DMS53 (cell line): ENCODE measurements around the gene NUCB1.

Source experiments
- DNase-seq: peaks from one replicate; lab custom pipeline; 2025; lab: John Stamatoyannopoulos, UW

NUCB1 gene

GRCh38 chr19:48934837-48935236 lies 34.7 kb downstream of the NUCB1 start:
- no peak for DNase-seq

DNA sequence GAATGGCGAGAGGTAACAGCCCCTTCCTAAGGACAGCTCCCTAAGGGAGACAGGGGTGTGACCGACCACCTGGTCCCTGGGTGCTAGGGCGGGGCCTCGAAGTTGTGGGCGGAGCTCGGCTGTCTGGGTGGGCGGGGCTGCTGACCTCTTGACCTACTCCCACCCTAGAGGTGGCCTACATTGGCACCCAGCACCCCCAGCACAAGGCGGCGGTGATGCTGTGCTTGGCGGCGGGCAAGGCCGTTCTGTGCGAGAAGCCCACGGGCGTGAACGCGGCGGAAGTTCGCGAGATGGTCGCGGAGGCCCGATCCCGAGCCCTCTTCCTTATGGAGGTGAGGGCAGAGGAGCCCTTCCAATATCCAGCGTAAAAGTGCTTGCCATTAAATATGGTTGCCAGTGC lies 35.8 kb downstream of the NUCB1 start:
- no peak for DNase-seq

DNA sequence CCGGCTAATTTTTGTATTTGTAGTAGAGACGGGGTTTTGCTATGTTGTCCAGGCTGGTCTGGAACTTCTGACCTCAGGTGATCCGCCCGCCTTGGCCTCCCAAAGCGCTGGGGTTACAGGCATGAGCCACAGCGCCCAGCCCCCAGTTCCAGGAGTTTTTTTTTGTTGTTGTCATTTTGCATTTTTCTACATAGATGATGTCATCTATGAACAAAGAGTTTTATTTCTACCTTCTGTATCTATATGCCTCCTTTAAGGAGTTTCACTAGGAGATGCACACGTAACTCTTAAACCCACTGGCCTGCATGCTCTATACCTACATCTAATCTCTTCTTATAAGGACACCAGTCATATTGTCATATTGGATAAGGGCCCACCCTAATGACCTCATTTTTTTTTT lies 38.1 kb downstream of the NUCB1 start:
- DNase-seq, result no peak

- DNase-seq, result no peak
These were observed 40.8 kb downstream of the NUCB1 start for GRCh38 chr19:48940902-48941301.

- no peak for DNase-seq
These were observed 43.0 kb downstream of the NUCB1 start for GRCh38 chr19:48943081-48943480.

DNA sequence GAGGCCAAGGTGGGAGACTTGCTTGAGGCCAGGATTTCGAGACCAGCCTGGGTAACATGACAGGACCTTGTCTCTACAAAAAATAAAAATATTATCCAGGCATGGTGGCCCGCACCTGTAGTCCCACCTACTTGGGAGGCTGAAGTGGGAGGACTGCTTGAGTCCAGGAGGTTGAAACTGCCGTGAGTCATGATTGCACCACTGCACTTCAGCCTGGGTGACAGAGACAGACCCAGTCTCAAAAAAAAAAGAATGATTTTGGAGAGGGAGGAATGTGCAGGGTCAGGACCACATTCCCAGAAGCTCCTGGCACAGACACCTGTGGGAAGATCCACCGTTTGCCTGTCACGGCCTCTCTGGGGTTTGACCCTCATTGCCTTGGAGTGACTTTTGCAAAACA lies 45.3 kb downstream of the NUCB1 start:
- no peak for DNase-seq

DNA sequence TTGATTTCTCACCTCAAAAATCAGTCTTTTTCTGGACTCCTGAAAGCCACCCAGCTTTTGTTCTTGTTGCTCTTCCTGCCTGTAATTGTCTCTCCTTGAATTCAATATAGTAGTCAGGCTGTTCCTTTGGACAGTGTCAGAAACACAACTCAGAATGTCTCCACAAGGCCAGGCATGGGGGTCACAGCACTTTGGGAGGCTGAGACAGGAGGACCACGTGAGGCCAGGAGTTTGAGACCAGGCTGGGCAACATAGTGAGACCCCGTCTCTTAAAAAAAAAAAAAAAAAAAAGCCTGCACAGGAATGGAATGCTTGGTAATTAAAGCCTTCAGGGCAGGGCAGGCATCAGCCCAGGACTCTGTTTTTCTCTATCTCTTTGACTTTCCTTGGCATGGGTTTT lies 45.7 kb downstream of the NUCB1 start:
- DNase-seq, result no peak

DNA sequence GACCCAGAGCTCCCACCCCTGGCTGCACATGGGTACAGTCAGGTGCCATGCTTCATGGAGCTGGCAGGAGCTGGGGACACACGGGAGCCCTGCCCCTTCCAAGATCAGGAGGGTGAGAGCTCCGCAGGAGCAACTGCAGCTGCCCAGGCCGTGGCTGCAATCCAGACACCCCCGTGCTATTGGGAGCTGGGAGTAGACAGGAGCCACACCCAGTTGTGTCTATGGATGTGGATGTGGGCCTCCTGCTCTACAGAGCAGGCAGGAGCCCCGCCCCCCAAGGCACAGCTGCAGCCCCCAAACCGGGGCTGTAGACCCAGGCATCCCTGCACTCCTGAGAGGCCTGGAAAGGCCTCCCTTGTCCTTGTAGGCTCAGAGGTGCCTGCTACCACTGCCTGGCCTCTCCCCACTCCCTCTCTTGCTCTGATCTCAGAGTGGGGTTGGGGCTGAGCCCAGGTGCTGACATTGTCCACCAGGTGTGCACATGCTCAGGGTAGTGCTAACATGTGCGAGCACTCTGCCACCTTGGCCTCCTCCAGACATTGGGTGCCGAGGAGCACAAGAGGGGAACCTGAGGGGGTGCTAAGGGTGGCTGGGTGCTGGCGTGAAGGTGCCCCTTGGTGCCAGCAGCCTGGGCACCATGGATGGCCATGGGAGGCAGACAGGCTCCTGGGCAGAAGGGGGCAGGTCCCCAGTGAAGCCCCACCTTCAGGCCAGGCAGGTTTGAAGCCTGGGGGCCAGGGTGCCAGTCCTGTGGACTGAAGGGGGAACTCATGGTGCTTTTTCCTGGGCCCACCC lies 46.5 kb downstream of the NUCB1 start:
- no peak for DNase-seq

DNA sequence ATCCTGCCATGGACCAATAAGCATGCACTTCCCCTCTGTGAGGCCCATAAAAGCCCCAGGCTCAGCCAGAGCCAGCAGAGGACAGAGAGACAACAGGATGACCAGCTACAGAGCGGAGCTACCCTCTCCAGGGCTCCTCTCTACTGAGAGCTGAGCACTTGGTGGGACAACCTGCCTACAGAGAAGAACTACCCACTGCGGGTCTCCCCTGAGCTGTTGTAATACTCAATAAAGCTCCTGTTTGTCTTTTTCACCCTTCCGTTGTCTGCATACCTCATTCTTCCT lies 47.1 kb downstream of the NUCB1 start:
- no peak for DNase-seq

- DNase-seq, result no peak
These were observed 50.0 kb downstream of the NUCB1 start for GRCh38 chr19:48950159-48950558.

GRCh38 chr19:48950830-48951519 lies 50.9 kb downstream of the NUCB1 start:
- DNase-seq, result peak; percentile 68

DNA sequence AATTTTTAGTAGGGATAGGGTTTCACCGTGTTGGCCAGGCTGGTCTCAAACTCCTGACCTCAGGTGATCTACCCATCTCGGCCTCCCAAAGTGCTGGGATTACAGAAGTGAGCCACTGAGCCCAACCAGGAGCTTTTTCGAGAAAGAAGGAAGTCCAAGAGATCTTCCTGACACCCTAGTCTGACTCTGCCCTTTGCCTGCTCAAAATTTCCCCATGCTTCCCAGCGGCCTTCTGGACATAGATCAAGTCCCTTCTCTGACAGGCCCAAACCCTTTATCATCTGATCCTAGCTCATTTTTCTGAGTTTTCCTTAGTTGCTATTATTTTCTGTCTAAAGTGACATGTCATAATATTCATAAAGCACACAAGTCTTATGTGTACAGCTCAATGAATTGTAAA lies 53.0 kb downstream of the NUCB1 start:
- DNase-seq, result no peak

- no peak for DNase-seq
These were observed 54.0 kb downstream of the NUCB1 start for GRCh38 chr19:48953990-48954594.

GRCh38 chr19:48954595-48955307 lies 54.6 kb downstream of the NUCB1 start, which contains the start of gene BAX:
Gene BAX (plus strand): TSS chr19:48954875. CDS start chr19:48954929, 54 bp downstream.
- DNase-seq, result peak; percentile 99

DNA sequence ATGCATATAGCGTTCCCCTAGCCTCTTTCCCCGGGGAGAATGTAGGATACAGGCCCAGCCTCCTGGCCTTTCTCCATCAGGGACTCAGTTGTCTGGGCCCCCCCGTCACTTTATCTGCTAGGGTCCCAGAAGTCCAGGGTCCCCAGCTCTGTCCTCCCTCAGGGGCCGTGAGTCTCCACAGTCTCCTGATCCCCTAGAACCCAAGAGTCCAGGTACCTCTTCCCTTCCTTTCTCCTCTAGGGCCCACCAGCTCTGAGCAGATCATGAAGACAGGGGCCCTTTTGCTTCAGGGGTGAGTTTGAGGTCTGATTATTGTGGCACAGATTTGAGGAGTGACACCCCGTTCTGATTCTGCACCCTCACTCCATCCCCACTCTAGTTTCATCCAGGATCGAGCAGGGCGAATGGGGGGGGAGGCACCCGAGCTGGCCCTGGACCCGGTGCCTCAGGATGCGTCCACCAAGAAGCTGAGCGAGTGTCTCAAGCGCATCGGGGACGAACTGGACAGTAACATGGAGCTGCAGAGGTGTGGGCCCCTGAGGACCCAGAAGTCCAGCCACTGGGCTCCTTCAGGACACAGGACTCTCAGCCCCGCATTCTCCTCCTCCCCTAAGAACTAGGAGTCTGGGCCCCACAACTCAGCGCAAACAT lies 55.3 kb downstream of the NUCB1 start:
- no peak for DNase-seq

DNA sequence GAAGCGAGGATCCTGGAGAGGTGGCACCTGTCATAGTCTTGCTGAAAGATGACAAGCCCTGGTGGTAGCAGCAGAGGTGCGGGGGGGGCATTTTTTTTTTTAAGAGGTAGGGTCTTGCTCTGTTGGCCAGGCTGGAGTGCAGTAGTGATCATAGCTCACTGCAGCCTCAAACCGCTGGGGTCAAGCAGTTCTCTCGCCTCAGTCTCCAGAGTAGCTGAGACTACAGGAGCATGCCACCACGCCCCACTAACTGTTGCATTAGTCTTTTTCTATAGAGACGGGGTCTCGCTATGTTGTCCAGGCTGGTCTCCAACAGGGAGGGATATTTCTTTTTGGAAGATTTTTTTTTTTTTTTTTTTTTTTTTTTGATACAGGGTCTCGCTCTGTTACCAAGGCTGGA lies 57.9 kb downstream of the NUCB1 start:
- DNase-seq, result no peak

GRCh38 chr19:48959341-48960239 lies 59.5 kb downstream of the NUCB1 start:
- DNase-seq, result peak; percentile 49

GRCh38 chr19:48961051-48961649 lies 61.0 kb downstream of the NUCB1 start:
- DNase-seq, result peak; percentile 31

DNA sequence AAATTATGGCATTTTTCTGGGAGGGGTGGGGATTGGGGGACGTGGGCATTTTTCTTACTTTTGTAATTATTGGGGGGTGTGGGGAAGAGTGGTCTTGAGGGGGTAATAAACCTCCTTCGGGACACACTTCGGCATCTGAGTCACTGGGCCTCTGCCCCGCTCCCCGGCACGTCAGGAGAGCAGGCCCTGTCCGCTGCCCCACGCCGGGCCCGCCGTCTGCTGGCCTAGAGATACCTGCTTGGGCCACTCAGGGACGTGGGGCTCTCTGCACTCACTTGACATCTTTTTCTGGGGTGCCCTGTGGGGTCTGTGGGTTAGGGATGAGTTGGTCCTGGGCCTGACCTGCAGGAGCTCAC lies 61.5 kb downstream of the NUCB1 start:
- no peak for DNase-seq

DNA sequence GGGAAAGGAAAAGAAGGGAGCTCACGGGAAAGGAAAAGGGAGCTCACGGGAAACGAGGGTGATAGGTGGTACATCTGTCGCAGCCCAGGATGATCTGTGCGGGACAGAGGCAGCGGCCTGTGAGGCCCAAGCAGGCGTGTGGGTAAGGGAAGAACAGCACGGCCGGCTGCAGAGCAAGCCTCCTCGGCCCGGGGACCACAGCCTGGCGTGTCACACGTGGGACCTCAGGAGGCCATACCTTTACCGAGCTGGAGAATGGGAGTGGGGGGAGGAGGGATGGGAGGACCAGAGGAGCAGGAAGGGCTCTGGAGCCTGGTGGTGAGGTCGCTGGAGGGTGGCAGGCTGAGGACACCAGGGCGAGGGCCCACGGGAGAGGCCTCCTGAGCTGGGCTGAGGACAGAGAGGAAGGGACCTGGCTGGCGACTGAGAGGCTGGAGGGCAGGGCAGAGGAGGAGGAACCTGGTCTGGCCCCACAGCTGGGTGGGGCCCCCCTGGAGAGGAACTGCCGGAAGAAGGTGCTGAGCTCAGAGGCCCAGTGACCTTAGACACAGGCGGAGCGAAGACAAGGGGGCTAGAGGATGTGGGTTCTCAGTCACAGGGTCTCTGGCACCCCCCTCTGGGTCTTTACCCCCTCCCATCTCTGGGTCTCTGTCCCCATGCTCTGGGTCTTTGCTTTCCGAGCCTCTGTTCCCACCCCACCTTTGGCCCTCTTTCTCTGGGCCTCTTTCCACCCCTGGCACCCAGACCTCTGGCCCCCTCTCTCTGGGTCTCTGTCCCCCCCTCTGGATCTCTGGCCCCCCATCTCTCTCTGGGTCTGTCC lies 62.1 kb downstream of the NUCB1 start:
- DNase-seq, result peak; percentile 89
